ENCODE data around the gene PPCDC.

DNA sequence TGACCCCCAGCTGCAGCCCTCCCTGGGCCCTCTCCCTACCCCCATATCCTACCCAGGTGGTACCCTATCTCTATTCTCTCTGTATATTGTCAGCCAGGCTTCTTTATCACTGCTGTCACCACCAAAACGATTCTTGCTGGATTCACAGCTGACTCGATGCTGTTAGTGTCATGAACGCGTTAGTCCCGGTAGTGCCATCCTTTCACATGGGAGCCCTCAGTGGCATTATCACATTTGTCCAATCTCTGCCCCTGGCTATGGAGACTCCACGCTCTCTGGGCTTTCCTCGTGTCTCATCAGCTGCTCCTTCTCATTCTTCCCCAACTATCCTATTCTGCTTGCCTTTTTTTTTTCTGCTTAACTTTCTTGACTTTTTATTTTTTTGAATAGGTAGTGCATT is 21.0 kb upstream of the PPCDC start:
- TF ChIP-seq, protein P1, sequence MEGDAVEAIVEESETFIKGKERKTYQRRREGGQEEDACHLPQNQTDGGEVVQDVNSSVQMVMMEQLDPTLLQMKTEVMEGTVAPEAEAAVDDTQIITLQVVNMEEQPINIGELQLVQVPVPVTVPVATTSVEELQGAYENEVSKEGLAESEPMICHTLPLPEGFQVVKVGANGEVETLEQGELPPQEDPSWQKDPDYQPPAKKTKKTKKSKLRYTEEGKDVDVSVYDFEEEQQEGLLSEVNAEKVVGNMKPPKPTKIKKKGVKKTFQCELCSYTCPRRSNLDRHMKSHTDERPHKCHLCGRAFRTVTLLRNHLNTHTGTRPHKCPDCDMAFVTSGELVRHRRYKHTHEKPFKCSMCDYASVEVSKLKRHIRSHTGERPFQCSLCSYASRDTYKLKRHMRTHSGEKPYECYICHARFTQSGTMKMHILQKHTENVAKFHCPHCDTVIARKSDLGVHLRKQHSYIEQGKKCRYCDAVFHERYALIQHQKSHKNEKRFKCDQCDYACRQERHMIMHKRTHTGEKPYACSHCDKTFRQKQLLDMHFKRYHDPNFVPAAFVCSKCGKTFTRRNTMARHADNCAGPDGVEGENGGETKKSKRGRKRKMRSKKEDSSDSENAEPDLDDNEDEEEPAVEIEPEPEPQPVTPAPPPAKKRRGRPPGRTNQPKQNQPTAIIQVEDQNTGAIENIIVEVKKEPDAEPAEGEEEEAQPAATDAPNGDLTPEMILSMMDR (conservative IDR thresholded peaks at IDR 0.05; ENCODE audit: low read length): no peak
- no peak for TF ChIP-seq EZH2phosphoT487 (IDR thresholded peaks at IDR 0.05; ENCODE audit: borderline replicate concordance)
